HFFc6 (cell line): ENCODE data around the gene EFCAB6. TPM values are rescaled to one million over a fixed set of nuclear protein-coding genes. Genes with fewer than 3 reads are reported as not detected.

ENCODE experiments used
- DNase-seq: peaks from one replicate; pipeline ENCODE4 v3.0.0-alpha.2; 2018
- H3K27ac Mint-ChIP-seq: 2 replicates; pipeline ENCODE4 v1.8.0; 2020; ENCODE audit warnings: mild to moderate bottlenecking, mixed read lengths
- H3K27me3 Mint-ChIP-seq: 2 replicates; pipeline ENCODE4 v1.8.0; 2021; ENCODE audit warnings: mild to moderate bottlenecking, moderate library complexity, mixed read lengths; ENCODE audit not compliant: insufficient read depth
- H3K36me3 Mint-ChIP-seq: 2 replicates; pipeline ENCODE4 v1.8.0; 2021; ENCODE audit warnings: low read depth, mixed read lengths
- H3K4me1 Mint-ChIP-seq: 2 replicates; pipeline ENCODE4 v1.8.0; 2020; ENCODE audit warnings: low read depth, mixed read lengths
- H3K4me3 Mint-ChIP-seq: 2 replicates; pipeline ENCODE4 v1.8.0; 2020; ENCODE audit warnings: mild to moderate bottlenecking, moderate library complexity, mixed read lengths
- H3K9me3 Mint-ChIP-seq: 2 replicates; pipeline ENCODE4 v1.8.0; 2020; ENCODE audit warnings: mild to moderate bottlenecking, mixed read lengths
- CTCF ChIP-seq: fragments of 200-600 bp; sonication (generic); IDR thresholded peaks from 2 replicates; pipeline ENCODE4 v1.5.0; 2021; ENCODE audit warnings: antibody characterized with exemption, mild to moderate bottlenecking
- total RNA-seq, 6 experiments: library from RNA; stranded (reverse); fragmentation: NEBNext Ultra II Directional; extraction: Animal tissue kit (Norgen Biotek cat#: 25700); gene quantifications; 2 replicates in 1 of 6; 3 replicates in 5 of 6; pipeline ENCODE4 v1.2.3, GENCODE V29; 2021

Gene EFCAB6
- total RNA-seq, 6 experiments from 2014 or later: 0.33 to 0.95 (median 0.64) TPM

- H3K36me3 Mint-ChIP-seq: peaks cover 24% of the 10 kb centered on the region
- H3K4me3 Mint-ChIP-seq: no peak overlapping the region
- no peak overlapping the region for H3K27ac Mint-ChIP-seq
- no peaks in the 10 kb centered on the region for H3K4me1 Mint-ChIP-seq
- TF ChIP-seq CTCF: no peak
- DNase-seq: no peak
- peaks cover 76% of the 10 kb centered on the region for H3K9me3 Mint-ChIP-seq
- no peaks in the 10 kb centered on the region for H3K27me3 Mint-ChIP-seq
Measured at GRCh38 chr22:43628250-43628649, 183.9 kb downstream of the EFCAB6 start.

GRCh38 chr22:43627485-43628213 lies 184.5 kb downstream of the EFCAB6 start:
- H3K4me1 Mint-ChIP-seq: no peaks in the 10 kb centered on the region
- H3K27ac Mint-ChIP-seq: no peak overlapping the region
- H3K27me3 Mint-ChIP-seq: no peaks in the 10 kb centered on the region
- no peak for TF ChIP-seq CTCF
- peaks cover 79% of the 10 kb centered on the region for H3K9me3 Mint-ChIP-seq
- no peak for DNase-seq
- H3K36me3 Mint-ChIP-seq: peaks cover 26% of the 10 kb centered on the region
- no peak overlapping the region for H3K4me3 Mint-ChIP-seq

- H3K4me1 Mint-ChIP-seq: no peaks in the 10 kb centered on the region
- no peak overlapping the region for H3K4me3 Mint-ChIP-seq
- TF ChIP-seq CTCF: no peak
- no peak overlapping the region for H3K27ac Mint-ChIP-seq
- H3K27me3 Mint-ChIP-seq: peaks cover 1% of the 10 kb centered on the region; the same call in 1 of the 2 replicates
- peaks cover 70% of the 10 kb centered on the region for H3K9me3 Mint-ChIP-seq
- H3K36me3 Mint-ChIP-seq: peaks cover 21% of the 10 kb centered on the region
- no peak for DNase-seq
Measured at GRCh38 chr22:43625242-43625641, 186.9 kb downstream of the EFCAB6 start.

- H3K27me3 Mint-ChIP-seq: peaks cover 1% of the 10 kb centered on the region; the same call in 1 of the 2 replicates
- TF ChIP-seq CTCF: no peak
- H3K27ac Mint-ChIP-seq: no peak overlapping the region
- peaks cover 18% of the 10 kb centered on the region for H3K36me3 Mint-ChIP-seq
- H3K9me3 Mint-ChIP-seq: peaks cover 69% of the 10 kb centered on the region
- no peak for DNase-seq
- no peak overlapping the region for H3K4me3 Mint-ChIP-seq
- no peaks in the 10 kb centered on the region for H3K4me1 Mint-ChIP-seq
Measured at GRCh38 chr22:43624144-43624998, 187.7 kb downstream of the EFCAB6 start.

- H3K9me3 Mint-ChIP-seq: peaks cover 69% of the 10 kb centered on the region
- no peak overlapping the region for H3K27ac Mint-ChIP-seq
- peaks cover 21% of the 10 kb centered on the region; the same call in 1 of the 2 replicates for H3K36me3 Mint-ChIP-seq
- H3K4me1 Mint-ChIP-seq: no peaks in the 10 kb centered on the region
- DNase-seq: no peak
- no peak for TF ChIP-seq CTCF
- peaks cover 1% of the 10 kb centered on the region; the same call in 1 of the 2 replicates for H3K27me3 Mint-ChIP-seq
- H3K4me3 Mint-ChIP-seq: no peak overlapping the region
Measured at GRCh38 chr22:43622886-43623285, 189.2 kb downstream of the EFCAB6 start.
